Right renal pelvis (tissue), 4 donors: ENCODE measurements around the gene ZNF33B. TPM values are rescaled to one million over a fixed set of nuclear protein-coding genes. Genes with fewer than 3 reads are reported as not detected.
"Not testable (repeated sequence)": the region's sequence is repeated elsewhere in the genome, so short reads cannot be mapped to it uniquely, and the experiment has no call there.

Source experiments
- DNase-seq, 4 donors: peaks; one replicate each; pipeline ENCODE4 v3.0.0-alpha.2; 2013; ENCODE audit warnings: low read depth in 4 of 4, low spot score in 3 of 4, missing footprints in 1 of 4
- polyA plus RNA-seq, 4 donors: library from polyadenylated mRNA; unstranded; fragments of 120-200 nt; gene quantifications; one replicate each; pipeline ENCODE4 v1.2.1, GENCODE V29; 2013; ENCODE audit not compliant: insufficient read length in 4 of 4

ZNF33B gene
- polyA plus RNA-seq, 4 donors = 37.9 to 52.1 (median 44.5) TPM

DNA sequence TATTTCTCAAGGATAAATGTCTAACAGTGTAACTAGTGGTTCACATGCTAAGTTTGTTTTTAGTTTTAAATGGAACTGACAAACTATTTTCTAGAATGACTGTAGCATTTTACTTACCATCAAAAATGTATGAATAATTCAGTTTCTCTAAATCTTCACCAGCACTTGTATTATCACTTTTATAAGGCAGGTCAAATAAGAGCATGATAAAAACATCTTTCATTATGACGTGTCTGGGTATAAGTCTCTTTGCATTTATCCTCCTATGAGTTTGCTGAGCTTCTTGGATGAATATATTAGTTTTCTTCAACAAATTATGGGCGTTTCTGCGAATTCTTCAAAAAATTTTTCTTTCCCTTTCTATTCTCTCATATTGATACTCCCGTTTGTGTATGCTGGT is 19.9 kb downstream of the ZNF33B start:
- no peak for DNase-seq

DNA sequence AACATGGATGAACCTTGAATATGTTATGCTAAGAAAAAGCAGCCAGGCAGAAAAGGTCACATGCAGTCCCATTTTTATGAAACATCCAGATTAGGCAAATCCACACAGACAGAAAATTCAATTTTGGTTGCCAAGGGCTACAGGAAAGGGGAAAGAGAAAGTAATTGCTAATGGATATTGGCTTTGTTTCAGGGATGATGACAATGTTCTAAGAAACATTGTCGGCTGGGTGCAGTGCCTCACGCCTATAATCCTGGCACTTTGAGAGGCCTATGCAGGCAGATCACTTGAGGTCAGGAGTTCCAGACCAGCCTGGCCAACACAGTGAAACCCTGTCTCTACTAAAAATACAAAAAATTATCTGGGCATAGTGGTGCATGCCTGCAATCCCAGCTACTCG is 23.0 kb downstream of the ZNF33B start:
- DNase-seq = no peak

DNA sequence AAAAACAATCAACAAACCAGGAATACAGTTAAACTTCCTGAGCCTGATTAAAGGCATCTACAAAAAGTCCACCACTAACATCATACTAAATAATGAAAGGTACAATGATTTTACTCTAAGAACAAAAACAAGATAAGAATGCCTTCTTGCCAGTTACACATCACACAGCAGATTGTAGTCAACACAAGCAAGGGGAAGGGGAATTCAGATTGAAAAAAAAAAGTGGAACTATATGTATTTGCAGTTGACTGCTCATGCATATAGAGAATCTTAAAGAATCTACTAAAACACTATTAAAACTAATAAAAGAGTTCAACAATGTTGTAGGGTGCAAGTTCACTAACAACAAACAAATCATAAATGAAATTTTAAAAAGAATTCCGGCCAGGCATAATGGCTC is 28.5 kb downstream of the ZNF33B start:
- DNase-seq = no peak

DNA sequence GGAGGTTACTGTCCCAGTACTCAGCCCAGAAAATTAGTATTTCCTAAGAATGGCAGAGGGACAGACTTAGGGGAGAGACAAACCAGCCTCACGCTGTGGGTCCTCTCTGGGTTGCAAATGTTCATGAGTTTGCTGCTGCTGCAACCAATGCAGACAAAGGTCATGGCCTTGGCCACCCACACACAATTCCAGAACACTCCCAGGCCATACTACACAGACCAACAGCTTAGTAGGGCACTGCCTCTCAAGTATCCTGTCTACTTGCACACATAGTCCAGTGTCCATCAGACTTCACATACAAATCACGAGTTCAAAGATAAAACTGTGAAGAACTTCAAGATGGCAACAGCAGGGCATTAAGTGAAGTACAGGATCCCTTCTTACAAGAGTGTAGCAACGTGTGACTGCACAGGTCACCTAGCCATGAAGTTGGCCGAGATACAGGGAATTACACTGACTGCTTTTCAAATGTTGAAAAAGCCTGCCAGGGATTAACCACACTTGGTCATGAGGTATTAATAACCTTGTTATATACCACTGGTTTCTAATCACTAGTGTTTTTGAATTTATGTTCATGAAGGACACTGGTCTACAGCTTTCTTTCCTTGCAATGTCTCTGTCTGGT is 40.0 kb downstream of the ZNF33B start:
- DNase-seq = no peak

DNA sequence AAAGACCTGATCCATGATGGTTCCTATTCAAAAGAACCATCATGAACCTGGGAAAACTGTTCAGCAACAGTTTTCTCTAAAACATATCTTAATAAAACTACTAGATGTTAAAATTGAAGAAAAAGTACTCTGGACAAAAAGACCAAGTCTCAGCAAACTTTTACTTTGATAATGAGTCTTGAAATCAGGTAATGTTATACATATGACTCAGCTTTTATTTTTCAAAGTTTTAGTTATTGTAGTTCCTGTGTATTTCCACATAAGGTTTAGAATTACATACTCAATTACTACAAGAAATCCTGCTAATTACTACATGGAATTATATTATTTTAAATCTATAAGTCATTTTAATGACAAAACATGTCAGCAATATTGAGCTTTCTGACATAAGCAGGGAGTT is 42.2 kb downstream of the ZNF33B start:
- no peak for DNase-seq

DNA sequence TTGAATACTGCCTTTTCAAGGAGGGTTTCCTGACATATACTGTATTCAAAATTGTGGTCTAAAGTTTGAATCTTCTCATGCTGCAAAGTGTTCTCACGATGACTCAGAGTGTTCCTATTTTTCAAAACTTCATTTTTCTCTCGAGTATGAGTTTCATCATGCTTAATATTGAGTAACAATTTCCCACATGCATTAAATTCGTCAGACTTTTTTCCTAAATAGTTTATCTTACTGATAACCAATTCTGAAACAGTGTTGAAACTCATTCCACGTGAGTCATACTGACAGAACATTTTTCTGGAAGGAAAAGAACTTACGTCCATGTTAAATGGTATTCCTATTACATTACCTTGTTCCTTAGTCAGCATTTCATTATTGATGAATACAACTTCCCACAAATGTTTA is 44.1 kb downstream of the ZNF33B start:
- no peak for DNase-seq

DNA sequence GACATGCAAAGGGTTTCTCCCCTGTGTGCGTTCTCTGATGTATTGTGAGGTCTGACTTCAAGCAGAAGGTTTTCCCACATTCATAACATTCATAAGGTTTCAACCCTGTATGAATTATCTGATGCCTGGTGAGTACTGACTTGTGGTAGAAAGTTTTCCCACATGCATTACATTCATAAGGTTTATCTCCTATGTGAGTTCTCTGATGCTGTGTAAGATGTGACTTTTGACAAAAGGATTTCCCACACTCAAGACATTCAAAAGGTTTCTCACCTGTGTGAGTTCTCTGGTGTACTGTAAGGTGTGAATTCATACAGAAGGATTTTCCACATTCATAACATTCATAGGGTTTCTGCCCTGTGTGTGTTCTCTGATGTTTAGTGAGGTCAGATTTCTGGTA is 45.1 kb downstream of the ZNF33B start:
- no peak for DNase-seq

DNA sequence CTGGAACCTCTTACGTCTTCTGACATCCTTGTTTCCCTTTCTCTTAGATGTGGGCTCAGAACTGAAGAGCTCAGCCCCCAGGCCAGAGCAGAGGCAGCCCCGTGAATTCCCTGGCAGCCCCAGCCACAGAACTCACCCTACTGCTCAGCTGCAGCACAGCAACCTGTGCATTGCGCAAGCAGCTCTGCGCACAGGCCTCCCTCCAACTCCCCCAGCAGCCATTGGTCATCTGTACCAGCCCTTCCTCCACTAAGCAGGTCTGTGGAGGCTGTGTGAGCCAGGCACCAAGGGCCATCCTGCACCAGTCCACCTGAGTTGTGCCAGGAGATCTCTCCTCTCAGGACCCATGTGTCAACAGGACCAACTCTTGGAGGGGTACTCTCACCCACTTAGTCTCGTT is 54.5 kb downstream of the ZNF33B start:
- DNase-seq = no peak

DNA sequence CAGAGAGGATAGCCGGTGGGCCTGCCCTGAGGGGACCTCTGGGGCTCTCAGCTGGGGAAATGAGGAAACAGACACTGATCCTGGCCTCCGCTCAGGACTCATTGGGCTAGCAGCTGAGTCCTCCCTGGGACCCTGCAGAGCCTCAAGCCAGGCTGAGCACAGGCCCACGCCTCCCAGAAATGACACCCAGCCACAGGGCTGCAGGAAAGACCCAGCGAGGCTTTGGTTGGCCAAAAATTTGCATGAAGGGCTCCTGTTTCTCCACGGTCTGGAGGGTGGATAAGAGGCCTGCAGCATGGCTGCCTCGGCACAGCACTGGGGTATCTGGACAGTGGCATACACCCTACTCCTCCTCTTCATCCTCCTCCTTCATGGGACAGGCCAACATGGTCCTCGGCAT is 60.4 kb downstream of the ZNF33B start:
- no peak for DNase-seq

DNA sequence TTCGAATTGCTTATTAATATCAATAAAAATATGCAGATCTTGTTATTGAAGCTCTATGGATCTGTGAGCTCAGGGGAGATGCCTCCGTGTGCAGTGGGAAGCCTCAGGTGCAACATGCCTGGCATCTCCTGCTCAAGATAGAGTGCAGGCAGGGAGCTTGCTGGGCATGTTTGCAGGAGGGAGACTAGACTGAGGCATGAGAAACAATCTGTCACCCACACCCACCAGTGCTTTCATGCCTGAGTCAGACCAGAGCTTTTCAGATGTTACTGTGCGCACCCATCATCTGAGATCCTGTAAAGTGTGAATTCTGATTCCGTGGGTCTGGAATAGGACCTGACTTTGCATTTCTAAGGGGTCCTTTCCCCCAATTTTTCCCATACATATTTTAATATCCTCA is 62.0 kb downstream of the ZNF33B start:
- DNase-seq = no peak

DNA sequence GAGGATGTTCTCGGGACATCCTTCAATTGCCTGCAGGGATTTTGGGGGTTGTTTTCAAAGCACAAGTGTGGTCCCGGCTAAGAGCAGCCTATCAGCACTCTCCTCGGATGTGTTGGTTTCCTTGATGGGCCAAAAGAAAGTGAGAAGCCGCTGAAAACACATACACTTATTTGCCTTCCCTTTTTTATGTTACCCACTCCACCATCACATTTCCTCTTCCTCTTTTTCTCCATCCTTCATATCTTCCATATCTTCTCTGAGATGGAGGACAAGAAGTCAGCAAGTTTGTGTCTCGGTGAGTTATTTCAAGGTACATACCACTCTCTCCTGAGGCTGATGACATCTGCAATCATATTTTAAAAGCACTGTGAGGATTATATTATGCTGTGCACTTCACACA is 64.0 kb downstream of the ZNF33B start:
- DNase-seq = no peak

DNA sequence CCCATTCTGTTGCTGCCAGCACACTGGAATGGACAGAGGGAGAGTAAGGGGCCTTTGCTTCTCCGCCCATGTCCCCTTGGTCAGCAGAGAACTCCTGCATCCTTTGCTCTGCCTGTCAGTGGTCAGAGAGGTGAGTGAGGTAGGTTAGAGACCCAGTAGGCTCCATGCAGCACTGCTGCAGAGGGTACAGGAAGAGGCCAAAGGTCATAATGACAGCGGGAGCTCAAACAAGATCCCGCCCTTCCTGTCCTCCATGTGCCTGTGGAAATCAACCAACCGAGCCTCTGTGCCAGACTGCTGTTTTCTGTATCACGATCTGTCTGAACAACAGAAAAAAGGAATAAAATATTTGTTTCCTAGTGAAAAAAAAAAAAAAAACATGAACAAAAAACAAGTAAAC is 81.4 kb downstream of the ZNF33B start:
- no peak for DNase-seq

DNA sequence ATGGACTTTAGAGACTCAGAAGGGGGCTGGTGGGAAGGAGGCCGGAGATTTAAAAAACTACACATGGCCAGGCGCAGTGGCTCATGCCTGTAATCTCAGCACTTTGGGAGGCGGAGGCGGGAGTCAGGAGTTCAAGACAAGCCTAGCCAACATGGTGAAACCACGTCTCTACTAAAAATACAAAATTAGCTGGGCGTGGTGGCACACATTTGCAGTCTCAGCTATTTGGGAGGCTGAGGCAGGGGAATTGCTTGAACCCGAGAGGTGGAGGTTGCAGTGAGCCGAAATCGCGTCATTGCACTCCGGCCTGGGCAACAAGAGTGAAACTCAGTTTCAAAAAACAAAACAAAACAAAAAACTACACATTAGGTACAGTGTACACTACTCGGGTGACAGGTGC is 84.8 kb downstream of the ZNF33B start:
- DNase-seq = not testable (repeated sequence)

DNA sequence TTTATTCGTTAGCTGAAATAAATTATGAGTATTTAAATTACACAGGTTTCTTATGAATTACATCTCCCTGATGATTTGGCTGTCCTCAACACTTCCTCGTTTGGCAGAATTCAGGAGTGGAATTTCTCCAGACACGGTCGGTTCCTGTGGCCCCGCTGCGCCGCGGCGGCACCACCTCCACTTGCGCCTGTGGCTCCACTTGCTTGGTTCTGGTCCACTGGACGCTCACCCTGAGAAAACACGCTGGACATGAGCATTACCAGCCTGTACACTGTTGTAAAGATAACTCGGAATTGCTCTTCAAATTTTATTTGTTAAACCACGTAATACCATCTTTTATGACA is 85.3 kb downstream of the ZNF33B start:
- peak in 2 of 4 donors; percentile 22 to 28 for DNase-seq

DNA sequence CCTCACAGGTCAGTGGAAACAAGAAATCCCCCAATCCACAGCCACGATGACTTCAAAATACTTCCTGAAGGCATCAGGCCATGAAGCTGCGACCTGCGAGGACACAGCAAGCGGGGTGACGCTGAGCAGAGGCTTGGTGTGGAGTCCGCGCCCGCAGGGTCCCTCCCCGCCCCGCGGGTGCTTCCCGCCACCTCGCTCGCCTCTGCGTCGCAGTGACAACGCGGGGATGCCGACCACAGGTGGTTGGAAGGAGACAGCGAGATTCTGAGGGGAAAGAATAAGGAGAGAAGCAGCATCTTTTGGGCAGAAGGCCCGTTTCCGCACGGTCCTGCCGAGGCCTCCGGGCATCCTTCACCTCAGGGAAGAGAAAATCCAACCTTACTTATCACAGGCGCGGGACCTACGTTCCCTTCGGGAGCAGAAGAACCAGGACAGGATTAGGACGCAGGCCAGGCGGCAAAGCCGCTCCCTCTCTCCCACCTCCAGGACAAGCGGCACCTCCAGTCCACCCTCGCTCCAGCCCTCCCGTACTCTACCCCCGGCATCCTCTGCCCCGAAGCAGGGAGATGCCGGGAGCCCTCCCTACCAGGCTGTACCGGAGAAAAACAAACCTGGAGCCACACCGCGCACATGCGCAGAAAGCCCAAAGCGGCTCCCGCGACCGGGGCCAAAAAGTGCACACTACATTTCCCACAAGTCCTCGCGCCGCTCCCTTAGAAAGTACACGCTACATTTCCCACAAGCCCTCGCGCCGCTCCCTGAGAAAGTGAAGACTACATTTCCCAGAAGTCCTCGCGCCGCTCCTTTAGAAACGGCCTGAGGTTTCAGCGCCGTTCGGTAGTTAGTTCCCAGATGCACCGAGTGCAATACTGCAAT is 85.9 kb downstream of the ZNF33B start:
- peak; percentile 92 to 97 (median 96) for DNase-seq

DNA sequence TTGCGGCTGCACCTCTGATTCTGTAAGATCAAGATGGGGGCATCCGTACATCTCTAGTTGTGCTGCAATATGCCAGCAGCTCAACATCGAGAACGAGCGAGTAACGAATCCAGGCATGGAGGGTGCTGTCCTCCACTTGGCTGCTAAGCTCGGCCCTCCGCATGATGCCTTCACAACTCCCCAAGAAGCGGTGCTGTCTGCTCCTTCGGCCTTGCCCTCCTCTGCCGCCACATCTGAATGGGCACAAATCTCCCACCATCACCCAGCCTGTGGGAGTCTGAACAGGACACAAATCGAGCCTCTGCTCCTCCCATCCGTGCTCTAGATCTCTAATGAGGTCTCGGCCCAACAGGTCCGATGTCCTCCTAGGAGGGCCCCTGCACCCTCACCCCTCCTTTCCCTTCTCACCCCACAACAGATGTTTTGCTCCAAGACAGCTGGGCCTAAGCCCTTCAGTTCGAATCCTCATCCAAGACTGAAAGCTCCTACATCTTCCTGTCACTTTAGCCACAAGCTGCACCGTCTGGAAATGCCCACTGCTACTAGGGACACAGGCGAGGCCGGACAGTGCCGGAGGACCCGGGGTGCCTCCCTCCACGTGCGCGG is 86.7 kb downstream of the ZNF33B start:
- no peak for DNase-seq

DNA sequence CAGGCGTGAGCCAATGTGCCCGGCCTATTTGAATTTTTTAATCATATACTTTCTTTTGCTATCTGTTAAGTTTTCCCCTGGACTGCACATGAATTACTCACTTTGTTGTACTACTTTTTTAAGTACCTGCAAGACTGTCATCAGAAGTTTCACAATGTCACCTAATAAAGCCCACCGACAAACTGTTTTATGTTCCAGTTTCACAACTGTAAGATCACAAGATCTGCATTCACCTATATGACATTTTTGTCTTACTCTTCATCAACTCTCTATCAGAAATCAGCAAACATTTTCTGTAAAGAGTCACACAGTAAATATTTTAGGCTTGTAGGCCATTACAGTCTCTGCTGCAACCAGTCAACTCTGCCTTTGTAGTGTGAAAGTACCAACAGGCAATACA is 88.5 kb downstream of the ZNF33B start:
- no peak for DNase-seq

DNA sequence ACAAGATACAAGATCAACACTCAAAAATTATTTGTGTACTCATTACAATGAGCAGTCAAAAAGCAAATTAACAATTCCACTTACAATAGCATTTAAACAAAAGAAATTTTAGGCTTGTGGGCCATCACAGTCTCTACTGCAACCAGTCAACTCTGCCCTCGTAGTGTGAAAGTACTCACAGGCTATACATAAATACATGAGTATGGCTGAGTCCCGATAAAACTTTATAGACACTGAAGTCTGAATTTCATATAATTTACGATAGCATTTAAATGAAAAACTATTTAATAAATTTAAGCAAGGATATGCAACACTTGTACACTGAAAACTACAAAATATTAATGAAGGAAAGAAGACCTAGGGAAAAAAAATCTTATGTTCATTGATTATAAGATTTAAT is 90.1 kb downstream of the ZNF33B start:
- DNase-seq = no peak

DNA sequence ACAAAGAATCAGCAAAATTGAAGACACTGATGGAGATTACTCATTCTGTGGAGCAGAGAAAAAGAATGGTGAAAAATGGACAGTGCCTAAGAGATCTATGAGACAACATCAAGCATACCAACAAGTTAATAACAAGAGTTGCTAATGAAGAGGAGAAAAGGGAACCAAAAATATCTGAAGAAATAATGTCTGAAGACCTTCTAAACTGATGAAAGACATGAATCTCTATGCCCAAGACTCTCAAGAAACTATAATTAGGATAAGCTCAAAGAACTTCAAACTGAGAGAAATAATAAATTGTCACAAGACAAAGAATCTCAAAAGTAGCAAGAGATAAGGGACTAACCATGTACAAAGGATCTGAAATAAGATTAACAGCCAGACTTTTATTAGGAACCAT is 93.4 kb downstream of the ZNF33B start:
- DNase-seq = no peak

DNA sequence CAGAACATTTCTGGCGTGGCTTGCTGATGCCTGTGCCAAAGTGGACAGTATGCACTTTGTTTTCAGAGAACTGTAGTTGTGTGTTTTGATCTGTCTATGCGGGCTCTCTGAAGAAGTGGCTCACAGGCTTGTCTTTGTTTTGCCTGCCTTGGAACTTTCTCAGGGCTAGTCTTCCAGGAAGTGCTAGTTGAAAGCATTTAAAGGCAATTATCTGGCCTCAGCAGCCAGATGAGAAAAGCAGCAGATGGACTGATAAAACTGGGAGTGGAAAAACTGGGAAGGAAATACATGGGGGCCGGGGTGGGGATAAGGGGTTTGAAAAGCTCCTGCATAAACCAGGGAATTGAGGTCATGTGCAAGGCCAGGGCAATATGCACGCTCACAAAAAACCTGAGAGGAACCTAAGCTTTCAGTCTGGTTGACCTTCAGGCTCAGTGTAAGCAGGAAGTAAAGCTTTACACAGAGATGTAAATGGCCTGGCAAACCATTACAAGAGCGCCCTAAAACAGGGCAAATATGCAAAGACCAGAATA is 94.5 kb downstream of the ZNF33B start:
- DNase-seq = no peak
